ENCODE measurements around the gene SMYD1. TPM values are rescaled to one million over a fixed set of nuclear protein-coding genes. Genes with fewer than 3 reads are reported as not detected.

SMYD1 gene
- total and polyA plus RNA-seq, 10 of the 15 experiments (the other 5 are each of a cell fraction or from before 2014, with no cell fraction given), result 0.09 TPM; not detected in 9

- DNase-seq (ENCODE audit: low read depth, low spot score), result no peak
- Histone ChIP-seq H4K20me1 (ENCODE audit: control insufficient read depth, insufficient read depth) (no peaks in the 10 kb centered on the region), H3K27ac (ENCODE audit: control insufficient read depth, insufficient read depth) (no peak overlapping the region), H3K79me2 (ENCODE audit: control insufficient read depth, insufficient read depth, low read length) (no peaks in the 10 kb centered on the region), H3K9me3 (replicated peaks; ENCODE audit: control insufficient read depth, insufficient read depth, low read length) (no peaks in the 10 kb centered on the region), H3K36me3 (ENCODE audit: control insufficient read depth in 2 of 2, insufficient read depth in 2 of 2, low read length in 1 of 2) (no peaks in the 10 kb centered on the region), H3K4me2 (ENCODE audit: control insufficient read depth, insufficient read depth) (no peak overlapping the region), H3K4me1 (ENCODE audit: control insufficient read depth, insufficient read depth, low read length) (no peaks in the 10 kb centered on the region), H3K9ac (ENCODE audit: control insufficient read depth, insufficient read depth, low read length) (no peak overlapping the region), H3K27me3 (replicated peaks in 1 of 2; ENCODE audit: control insufficient read depth in 2 of 2, insufficient read depth in 2 of 2, low read length in 1 of 2) (peaks cover 0 to 1% of the 10 kb centered on the region in 2 experiments; a peak in 2 of 4 replicates), H2AFZ (ENCODE audit: control insufficient read depth, low read depth, low read length) (no peak overlapping the region), H3K4me3 (no peak overlapping the region)
- TF ChIP-seq NR2C2 (IDR thresholded peaks at IDR 0.05; ENCODE audit: borderline replicate concordance, control insufficient read depth, insufficient read length, low read depth) (no peak), TCF12 (IDR thresholded peaks at IDR 0.05; ENCODE audit: low read depth, low read length) (no peak), KDM1A (IDR thresholded peaks at IDR 0.05; ENCODE audit: borderline replicate concordance) (no peak), MXI1 (IDR thresholded peaks at IDR 0.05; ENCODE audit: low read depth, low read length) (no peak)
- BruUV-seq (replicated peaks), result no TSS peak
- no peak for ATAC-seq
- in situ Hi-C loops (cut with MboI), result loop anchor here (5.0 kb wide), 1 partner anchor 51 kb away; no protein-coding TSS in a partner anchor
- intact Hi-C loops (cut with micrococcal nuclease; ENCODE audit: unreplicated experiment), result no loop called here
- 50% methylated on average over 2 of the region's 2 CpGs for WGBS (ENCODE audit: insufficient coverage, insufficient replicate concordance, low lambda C conversion rate, missing lambda C conversion rate)
- ChIA-PET POLR2A (no interaction called here), SMC1A (ENCODE audit: uncharacterized antibody, unreplicated experiment) (interaction anchor here (0.6 kb wide), 1 partner anchor 52 kb away, joined by 3 read pairs; no protein-coding TSS in a partner anchor), CTCF (no interaction called here), RAD21 (ENCODE audit: unreplicated experiment) (no interaction called here)
- no peak for FAIRE-seq
These were observed 45.4 kb downstream of the SMYD1 start for GRCh38 chr2:88113069-88113468.

GRCh38 chr2:88114889-88115288 is 47.3 kb downstream of the SMYD1 start:
- Histone ChIP-seq H3K36me3 (ENCODE audit: control insufficient read depth in 2 of 2, insufficient read depth in 2 of 2, low read length in 1 of 2) (no peaks in the 10 kb centered on the region), H3K4me3 (no peak overlapping the region), H4K20me1 (ENCODE audit: control insufficient read depth, insufficient read depth) (no peaks in the 10 kb centered on the region), H3K9ac (ENCODE audit: control insufficient read depth, insufficient read depth, low read length) (no peak overlapping the region), H3K4me1 (ENCODE audit: control insufficient read depth, insufficient read depth, low read length) (no peaks in the 10 kb centered on the region), H3K79me2 (ENCODE audit: control insufficient read depth, insufficient read depth, low read length) (no peaks in the 10 kb centered on the region), H3K27me3 (replicated peaks in 1 of 2; ENCODE audit: control insufficient read depth in 2 of 2, insufficient read depth in 2 of 2, low read length in 1 of 2) (peaks cover 0 to 1% of the 10 kb centered on the region in 2 experiments; a peak in 2 of 4 replicates), H2AFZ (ENCODE audit: control insufficient read depth, low read depth, low read length) (no peak overlapping the region), H3K4me2 (ENCODE audit: control insufficient read depth, insufficient read depth) (no peak overlapping the region), H3K9me3 (replicated peaks; ENCODE audit: control insufficient read depth, insufficient read depth, low read length) (no peaks in the 10 kb centered on the region), H3K27ac (ENCODE audit: control insufficient read depth, insufficient read depth) (no peak overlapping the region)
- ChIA-PET CTCF (no interaction called here), POLR2A (no interaction called here), RAD21 (ENCODE audit: unreplicated experiment) (no interaction called here), SMC1A (ENCODE audit: uncharacterized antibody, unreplicated experiment) (no interaction called here)
- no peak for DNase-seq (ENCODE audit: low read depth, low spot score)
- no TSS peak for BruUV-seq (replicated peaks)
- intact Hi-C loops (cut with micrococcal nuclease; ENCODE audit: unreplicated experiment), result no loop called here
- FAIRE-seq, result no peak
- WGBS (ENCODE audit: insufficient coverage, insufficient replicate concordance, low lambda C conversion rate, missing lambda C conversion rate), result 7% methylated on average over 5 of the region's 5 CpGs
- in situ Hi-C loops (cut with MboI), result loop anchor here (5.0 kb wide), 1 partner anchor 53 kb away; no protein-coding TSS in a partner anchor
- no peak for ATAC-seq
- TF ChIP-seq MXI1 (IDR thresholded peaks at IDR 0.05; ENCODE audit: low read depth, low read length), result no peak
- TF ChIP-seq IKZF2 (IDR thresholded peaks at IDR 0.05), result no peak
- TF ChIP-seq NBN (IDR thresholded peaks at IDR 0.05), result no peak
- TF ChIP-seq CBX5 (IDR thresholded peaks at IDR 0.05; ENCODE audit: low read depth), result no peak
- no peak for TF ChIP-seq RELB (IDR thresholded peaks at IDR 0.05; ENCODE audit: low read depth)
- no peak for TF ChIP-seq JUNB (IDR thresholded peaks at IDR 0.05)
- no peak for TF ChIP-seq SMAD1 (IDR thresholded peaks at IDR 0.05; ENCODE audit: low read depth, partially characterized antibody)
- TF ChIP-seq YBX1 (IDR thresholded peaks at IDR 0.05), result no peak
- no peak for TF ChIP-seq USF1 (IDR thresholded peaks at IDR 0.05; ENCODE audit: borderline replicate concordance, extremely low read length, insufficient read depth, low read depth, low read length)
- TF ChIP-seq IRF3 (IDR thresholded peaks at IDR 0.05), result no peak
- TF ChIP-seq ZNF384 (IDR thresholded peaks at IDR 0.05; ENCODE audit: borderline replicate concordance, low read depth, low read length), result no peak
- TF ChIP-seq TARDBP (IDR thresholded peaks at IDR 0.05; ENCODE audit: borderline replicate concordance), result no peak
- TF ChIP-seq TCF12 (IDR thresholded peaks at IDR 0.05; ENCODE audit: low read depth, low read length), result no peak
- no peak for TF ChIP-seq ZNF24 (IDR thresholded peaks at IDR 0.05)

All from GM12878 (cell line).